PC-3 (cell line): ENCODE results near the gene BCAS3.

Experiments
- EZH2 ChIP-seq: fragments of 300-600 bp; sonication (generic); IDR thresholded peaks from one replicate; pipeline ENCODE4 v1.6.1; 2017; ENCODE audit warnings: antibody characterized with exemption, mild to moderate bottlenecking, low read length; ENCODE audit not compliant: unreplicated experiment
- EZH2phosphoT487 ChIP-seq: fragments of 300-600 bp; sonication (generic); IDR thresholded peaks from 2 replicates; pipeline ENCODE4 v1.6.1; 2018; ENCODE audit warnings: mild to moderate bottlenecking, antibody characterized with exemption, low read length, borderline replicate concordance
- TF ChIP-seq, protein P1 (sequence below): fragments of 300-600 bp; sonication (generic); conservative IDR thresholded peaks from 2 replicates; pipeline ENCODE4 v1.5.1; 2017; ENCODE audit warnings: antibody characterized with exemption, low read depth, mild to moderate bottlenecking, low read length

DNA sequence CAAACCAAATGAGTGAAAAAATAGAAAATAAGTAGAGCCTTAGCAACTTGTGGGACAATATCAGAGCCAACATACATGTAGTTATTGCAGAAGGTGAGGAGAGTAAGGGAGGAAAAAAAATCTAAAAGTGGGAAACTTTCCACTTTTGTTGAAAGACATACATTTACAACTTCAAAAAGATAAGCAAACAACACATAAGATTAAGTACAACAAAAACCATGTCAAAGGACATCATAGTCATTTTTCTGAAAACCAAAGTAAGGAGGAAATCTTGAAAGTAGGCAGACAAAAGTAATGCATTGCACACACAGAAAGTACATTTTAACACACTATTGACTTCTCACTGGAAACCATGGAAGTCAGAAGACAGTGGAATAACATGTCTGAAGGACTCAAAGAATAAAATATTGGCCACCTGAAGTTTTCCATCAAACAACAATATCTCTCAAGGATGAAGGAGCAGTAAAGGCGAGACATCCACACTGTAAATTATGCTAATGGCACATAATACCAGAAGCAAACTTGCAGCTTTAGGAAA lies 291.9 kb downstream of the BCAS3 start:
- TF ChIP-seq, protein P1, sequence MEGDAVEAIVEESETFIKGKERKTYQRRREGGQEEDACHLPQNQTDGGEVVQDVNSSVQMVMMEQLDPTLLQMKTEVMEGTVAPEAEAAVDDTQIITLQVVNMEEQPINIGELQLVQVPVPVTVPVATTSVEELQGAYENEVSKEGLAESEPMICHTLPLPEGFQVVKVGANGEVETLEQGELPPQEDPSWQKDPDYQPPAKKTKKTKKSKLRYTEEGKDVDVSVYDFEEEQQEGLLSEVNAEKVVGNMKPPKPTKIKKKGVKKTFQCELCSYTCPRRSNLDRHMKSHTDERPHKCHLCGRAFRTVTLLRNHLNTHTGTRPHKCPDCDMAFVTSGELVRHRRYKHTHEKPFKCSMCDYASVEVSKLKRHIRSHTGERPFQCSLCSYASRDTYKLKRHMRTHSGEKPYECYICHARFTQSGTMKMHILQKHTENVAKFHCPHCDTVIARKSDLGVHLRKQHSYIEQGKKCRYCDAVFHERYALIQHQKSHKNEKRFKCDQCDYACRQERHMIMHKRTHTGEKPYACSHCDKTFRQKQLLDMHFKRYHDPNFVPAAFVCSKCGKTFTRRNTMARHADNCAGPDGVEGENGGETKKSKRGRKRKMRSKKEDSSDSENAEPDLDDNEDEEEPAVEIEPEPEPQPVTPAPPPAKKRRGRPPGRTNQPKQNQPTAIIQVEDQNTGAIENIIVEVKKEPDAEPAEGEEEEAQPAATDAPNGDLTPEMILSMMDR, result no peak
- no peak for TF ChIP-seq EZH2phosphoT487
- TF ChIP-seq EZH2, result no peak
